Smooth muscle cell (in vitro differentiated cells): ENCODE results near the gene TCF7L1. TPM values are rescaled to one million over a fixed set of nuclear protein-coding genes. Genes with fewer than 3 reads are reported as not detected.

ENCODE experiments used
- DNase-seq: peaks from one replicate; lab custom pipeline; 2025; ENCODE audit not compliant: unreplicated experiment; lab: John Stamatoyannopoulos, UW
- H2AFZ ChIP-seq: fragments of 200-600 bp; sonication (generic); 2 replicates; pipeline ENCODE4 v1.6.0; 2016; ENCODE audit warnings: antibody characterized with exemption, low read depth, mild to moderate bottlenecking
- H3F3A ChIP-seq: fragments of 200-600 bp; sonication (generic); 2 replicates; pipeline ENCODE4 v1.6.0; 2017; ENCODE audit warnings: antibody characterized with exemption, low read depth
- H3K27ac ChIP-seq: fragments of 200-600 bp; sonication (generic); 2 replicates; pipeline ENCODE4 v1.5.1; 2016; ENCODE audit warnings: low read depth, mild to moderate bottlenecking
- H3K27me3 ChIP-seq: fragments of 200-600 bp; sonication (generic); 2 replicates; pipeline ENCODE4 v1.6.1; 2016; ENCODE audit warnings: low read depth, mild to moderate bottlenecking
- H3K36me3 ChIP-seq: fragments of 200-600 bp; sonication (generic); 2 replicates; pipeline ENCODE4 v1.5.1; 2016; ENCODE audit warnings: low read depth
- H3K4me1 ChIP-seq: fragments of 200-600 bp; sonication (generic); 2 replicates; pipeline ENCODE4 v1.5.1; 2016; ENCODE audit warnings: low read depth
- H3K4me2 ChIP-seq: fragments of 200-600 bp; sonication (generic); 2 replicates; pipeline ENCODE4 v1.6.0; 2016; ENCODE audit warnings: mild to moderate bottlenecking
- H3K4me3 ChIP-seq: fragments of 200-600 bp; sonication (generic); 2 replicates; pipeline ENCODE4 v1.5.1; 2016; ENCODE audit warnings: mild to moderate bottlenecking
- H3K79me2 ChIP-seq: fragments of 200-600 bp; sonication (generic); 2 replicates; pipeline ENCODE4 v1.6.0; 2016; ENCODE audit warnings: low read depth, mild to moderate bottlenecking
- H3K9ac ChIP-seq: fragments of 200-600 bp; sonication (generic); 2 replicates; pipeline ENCODE4 v1.6.0; 2016; ENCODE audit warnings: low read depth
- H3K9me3 ChIP-seq: fragments of 200-600 bp; sonication (generic); replicated peaks from 2 replicates; pipeline ENCODE4 v1.5.1; 2016; ENCODE audit warnings: low read depth
- H4K20me1 ChIP-seq: fragments of 200-600 bp; sonication (generic); 2 replicates; pipeline ENCODE4 v1.6.0; 2016; ENCODE audit warnings: low read depth
- WGBS: methylation state at CpG from one replicate; pipeline ENCODE4 v1.1.7; 2016; ENCODE audit warnings: low lambda C conversion rate; 5-methylcytosine and 5-hydroxymethylcytosine counted together
- polyA plus RNA-seq: library from polyadenylated mRNA; unstranded; fragments of >200 nt; fragmentation: Nextera tagmentation; extraction: Ambion mirVana; gene quantifications from 2 replicates; pipeline ENCODE4 v1.2.1, GENCODE V29; 2016
- total RNA-seq: library from RNA; depleted of rRNA; stranded (reverse); fragments of >200 nt; gene quantifications from 2 replicates; pipeline ENCODE4 v1.2.3, GENCODE V29; 2014
- TF ChIP-seq, protein P1 (sequence below): fragments of 200-600 bp; sonication (generic); IDR thresholded peaks from 2 replicates; pipeline ENCODE4 v1.5.1; 2017; ENCODE audit warnings: borderline replicate concordance, mild to moderate bottlenecking, antibody characterized with exemption; ENCODE audit not compliant: insufficient read depth, poor library complexity, severe bottlenecking

The TCF7L1 gene
- total and polyA plus RNA-seq, 2 experiments from 2014 or later = 4.5 to 15.2 TPM

DNA sequence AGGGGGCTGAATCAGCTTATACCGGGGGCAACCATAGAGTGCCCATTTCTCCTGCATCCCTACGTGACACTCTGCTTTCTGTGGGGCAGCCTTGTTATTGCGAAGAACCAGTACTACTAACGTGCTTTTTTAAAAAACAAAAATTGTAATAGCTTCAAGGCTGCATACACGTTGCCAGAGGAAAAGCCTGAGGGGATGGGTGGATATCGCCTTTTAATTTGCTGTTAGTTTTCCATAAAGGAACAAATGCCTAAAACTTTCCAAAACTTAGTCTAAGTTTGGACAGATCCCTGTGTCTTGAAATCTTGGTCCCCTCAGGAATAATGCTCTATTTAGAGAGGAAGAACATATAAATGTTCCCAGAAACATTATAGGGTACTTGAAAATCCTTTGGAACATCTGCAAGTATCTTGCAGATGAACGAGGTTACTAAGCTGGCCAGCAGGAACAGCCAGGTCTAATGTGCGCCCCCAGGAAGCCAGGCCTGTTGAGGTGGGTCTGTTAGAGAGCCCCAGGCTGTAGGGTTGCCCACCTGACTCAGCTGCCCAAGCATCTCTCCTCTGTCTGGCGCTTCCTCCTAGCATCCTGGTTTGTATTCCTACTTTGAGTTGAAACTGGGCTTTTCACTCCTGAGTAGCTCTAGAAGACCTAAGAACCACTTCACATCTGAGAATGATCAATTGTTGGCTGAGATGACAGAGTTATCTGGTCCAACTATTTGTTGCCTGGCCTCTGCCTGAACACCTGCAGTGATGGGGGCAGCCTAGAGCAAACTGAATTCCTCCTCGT is 97.7 kb downstream of the TCF7L1 start:
- H3F3A ChIP-seq = no peaks in the 10 kb centered on the region
- no peak for DNase-seq
- WGBS = 83% methylated on average over 10 of the region's 10 CpGs
- no peak overlapping the region for H3K4me3 ChIP-seq
- no peak overlapping the region for H3K4me2 ChIP-seq
- peaks cover 90% of the 10 kb centered on the region for H4K20me1 ChIP-seq
- no peaks in the 10 kb centered on the region for H3K36me3 ChIP-seq
- H3K27ac ChIP-seq = no peak overlapping the region
- H3K9ac ChIP-seq = no peak overlapping the region
- peaks cover 20% of the 10 kb centered on the region for H3K79me2 ChIP-seq
- H3K27me3 ChIP-seq = no peaks in the 10 kb centered on the region
- no peaks in the 10 kb centered on the region for H3K9me3 ChIP-seq
- no peak overlapping the region for H2AFZ ChIP-seq
- peaks cover 32% of the 10 kb centered on the region for H3K4me1 ChIP-seq
- TF ChIP-seq, protein P1, sequence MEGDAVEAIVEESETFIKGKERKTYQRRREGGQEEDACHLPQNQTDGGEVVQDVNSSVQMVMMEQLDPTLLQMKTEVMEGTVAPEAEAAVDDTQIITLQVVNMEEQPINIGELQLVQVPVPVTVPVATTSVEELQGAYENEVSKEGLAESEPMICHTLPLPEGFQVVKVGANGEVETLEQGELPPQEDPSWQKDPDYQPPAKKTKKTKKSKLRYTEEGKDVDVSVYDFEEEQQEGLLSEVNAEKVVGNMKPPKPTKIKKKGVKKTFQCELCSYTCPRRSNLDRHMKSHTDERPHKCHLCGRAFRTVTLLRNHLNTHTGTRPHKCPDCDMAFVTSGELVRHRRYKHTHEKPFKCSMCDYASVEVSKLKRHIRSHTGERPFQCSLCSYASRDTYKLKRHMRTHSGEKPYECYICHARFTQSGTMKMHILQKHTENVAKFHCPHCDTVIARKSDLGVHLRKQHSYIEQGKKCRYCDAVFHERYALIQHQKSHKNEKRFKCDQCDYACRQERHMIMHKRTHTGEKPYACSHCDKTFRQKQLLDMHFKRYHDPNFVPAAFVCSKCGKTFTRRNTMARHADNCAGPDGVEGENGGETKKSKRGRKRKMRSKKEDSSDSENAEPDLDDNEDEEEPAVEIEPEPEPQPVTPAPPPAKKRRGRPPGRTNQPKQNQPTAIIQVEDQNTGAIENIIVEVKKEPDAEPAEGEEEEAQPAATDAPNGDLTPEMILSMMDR = no peak

DNA sequence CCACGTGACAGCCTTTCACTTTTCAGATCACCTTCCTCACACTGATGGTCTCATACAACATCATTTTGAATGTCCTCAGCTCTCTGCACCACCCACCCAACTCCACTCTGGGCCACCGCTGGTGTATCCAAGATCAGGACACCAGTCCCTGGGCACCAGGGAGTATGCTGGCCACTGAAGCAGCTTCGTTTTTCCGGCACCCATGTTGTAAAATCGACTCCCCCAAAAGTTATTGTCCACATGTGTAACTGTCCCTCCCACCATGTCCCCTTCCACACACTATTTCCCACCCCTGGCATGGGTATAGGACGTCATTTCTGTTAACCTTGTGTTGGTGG is 98.2 kb downstream of the TCF7L1 start:
- H3K9ac ChIP-seq = no peak overlapping the region
- H3K36me3 ChIP-seq = no peaks in the 10 kb centered on the region
- WGBS = 84% methylated on average over 6 of the region's 6 CpGs
- no peak overlapping the region for H2AFZ ChIP-seq
- no peak for DNase-seq
- H3F3A ChIP-seq = no peaks in the 10 kb centered on the region
- no peak overlapping the region for H3K27ac ChIP-seq
- H4K20me1 ChIP-seq = peaks cover 90% of the 10 kb centered on the region
- peaks cover 35% of the 10 kb centered on the region for H3K4me1 ChIP-seq
- H3K4me2 ChIP-seq = no peak overlapping the region
- TF ChIP-seq, protein P1 = no peak
- no peaks in the 10 kb centered on the region for H3K9me3 ChIP-seq
- no peak overlapping the region for H3K4me3 ChIP-seq
- H3K79me2 ChIP-seq = peaks cover 15% of the 10 kb centered on the region
- no peaks in the 10 kb centered on the region for H3K27me3 ChIP-seq

DNA sequence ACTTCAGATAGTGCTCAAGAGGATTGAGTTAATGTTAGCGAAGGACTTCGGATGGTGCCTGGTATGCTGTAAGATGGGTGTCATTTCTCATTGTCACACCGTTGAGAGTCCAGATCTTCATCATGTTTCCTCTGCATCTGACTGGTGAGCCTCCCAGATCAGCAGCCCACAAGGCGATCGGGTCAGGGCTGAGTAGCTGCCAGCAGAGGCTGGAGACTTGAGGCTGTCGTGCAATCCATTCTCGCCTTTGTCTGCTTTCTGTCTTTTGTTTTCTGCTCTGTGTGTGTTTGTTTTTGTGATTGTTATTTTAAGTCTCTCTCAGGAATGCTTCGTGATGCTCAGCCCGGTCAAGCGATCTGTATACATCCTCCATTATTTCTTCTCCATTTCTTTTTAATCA is 98.8 kb downstream of the TCF7L1 start:
- Histone ChIP-seq H3K4me3 (no peak overlapping the region), H3K27me3 (no peaks in the 10 kb centered on the region), H3F3A (no peaks in the 10 kb centered on the region), H3K36me3 (no peaks in the 10 kb centered on the region), H3K4me2 (no peak overlapping the region), H3K79me2 (peaks cover 15% of the 10 kb centered on the region), H3K9ac (no peak overlapping the region), H2AFZ (no peak overlapping the region), H3K27ac (no peak overlapping the region), H4K20me1 (peaks cover 90% of the 10 kb centered on the region), H3K4me1 (peaks cover 40% of the 10 kb centered on the region), H3K9me3 (no peaks in the 10 kb centered on the region)
- TF ChIP-seq, protein P1 = no peak
- DNase-seq = no peak
- 66% methylated on average over 10 of the region's 10 CpGs for WGBS

DNA sequence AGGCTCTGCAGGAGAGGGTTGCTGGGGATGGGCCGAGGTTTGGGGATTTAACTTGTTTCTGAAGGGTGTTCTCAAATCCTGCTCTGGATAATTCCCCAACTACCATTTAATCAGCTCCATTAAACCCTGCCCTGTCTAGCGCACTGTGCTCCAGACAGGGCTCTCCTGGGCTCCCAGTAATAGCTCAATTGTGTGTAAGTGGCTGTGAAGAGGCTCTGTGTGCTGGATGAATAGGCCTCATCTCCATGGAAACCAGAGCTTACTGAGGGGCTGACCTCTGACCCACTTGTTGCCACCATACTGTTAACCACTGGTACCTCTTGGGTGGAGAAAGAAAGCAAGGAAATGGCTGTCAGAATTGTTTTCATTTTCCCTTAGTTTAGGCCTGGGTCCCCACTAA is 101.7 kb downstream of the TCF7L1 start:
- Histone ChIP-seq H3K79me2 (peaks cover 9% of the 10 kb centered on the region), H3K4me3 (no peak overlapping the region), H3K9me3 (no peaks in the 10 kb centered on the region), H3K4me2 (no peak overlapping the region), H3K36me3 (no peaks in the 10 kb centered on the region), H2AFZ (no peak overlapping the region), H4K20me1 (peaks cover 79% of the 10 kb centered on the region), H3K27ac (no peak overlapping the region), H3F3A (no peaks in the 10 kb centered on the region), H3K9ac (no peak overlapping the region), H3K27me3 (no peaks in the 10 kb centered on the region), H3K4me1 (peaks cover 46% of the 10 kb centered on the region)
- TF ChIP-seq, protein P1 = no peak
- DNase-seq = no peak
- WGBS = 98% methylated on average over 2 of the region's 2 CpGs
